Left colon (tissue), 2 donors: Measurements from ENCODE around the gene MAGEF1. TPM values are rescaled to one million over a fixed set of nuclear protein-coding genes. Genes with fewer than 3 reads are reported as not detected.
A peak's percentile ranks its signal among the peaks of the same experiment; 100 is the strongest.

Experiments
- ATAC-seq: fragments of 200-7000 bp; cut with Tn5 transposase; one replicate; pipeline ENCODE4 v1.9.1; 2020; ENCODE audit warnings: mild to moderate bottlenecking, moderate library complexity
- DNase-seq, 2 donors: peaks; one replicate each; pipeline ENCODE4 v3.0.0-alpha.2; 2020
- intact Hi-C, 2 donors: fragments of 100-400 bp; cut with DNase I in 1 of 2; cut with micrococcal nuclease in 1 of 2; formaldehyde crosslinking; loops; one replicate each; pipeline versions ENCODE4 v1.11.2 to v1.14.0; 2022; cut with DNase I, micrococcal nuclease
- total RNA-seq, 2 donors: library from RNA; stranded (reverse); fragmentation: NEBNext Ultra II Directional; extraction: Animal tissue kit (Norgen Biotek cat#: 25700); gene quantifications; one replicate each; pipeline ENCODE4 v1.2.1, GENCODE V29; 2021
- donor health status: DM: no; HTN: no; CAD: no.
- donor health status: DM: yes; HTN: yes; CAD: no.

Gene MAGEF1
- total RNA-seq, 2 donors from 2014 or later: 21.0 to 25.4 TPM

DNA sequence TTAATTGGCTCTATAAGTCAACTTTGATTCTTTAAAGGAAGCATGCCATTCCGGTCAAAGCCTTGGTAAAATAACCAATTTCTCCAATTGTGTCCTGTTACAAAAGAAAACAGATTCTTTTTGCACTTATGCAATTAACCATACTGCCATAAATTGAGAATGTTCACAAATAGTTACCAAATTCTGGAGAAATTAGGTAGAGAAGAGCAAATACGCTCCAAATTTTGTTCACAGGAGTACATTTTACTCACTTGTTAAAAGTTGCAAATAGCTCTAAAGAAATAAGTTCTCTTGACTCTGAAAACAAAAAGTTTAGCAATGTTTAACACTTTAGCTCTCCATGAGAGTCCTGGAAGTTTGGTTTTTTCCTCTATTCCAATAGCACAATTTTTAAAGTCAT is 11.1 kb downstream of the MAGEF1 start:
- ATAC-seq (no peak), DNase-seq (no peak)
- intact Hi-C loops: no loop called here

GRCh38 chr3:184697845-184698244 is 14.0 kb downstream of the MAGEF1 start:
- intact Hi-C loops: no loop called here
- ATAC-seq: no peak
- DNase-seq: no peak

DNA sequence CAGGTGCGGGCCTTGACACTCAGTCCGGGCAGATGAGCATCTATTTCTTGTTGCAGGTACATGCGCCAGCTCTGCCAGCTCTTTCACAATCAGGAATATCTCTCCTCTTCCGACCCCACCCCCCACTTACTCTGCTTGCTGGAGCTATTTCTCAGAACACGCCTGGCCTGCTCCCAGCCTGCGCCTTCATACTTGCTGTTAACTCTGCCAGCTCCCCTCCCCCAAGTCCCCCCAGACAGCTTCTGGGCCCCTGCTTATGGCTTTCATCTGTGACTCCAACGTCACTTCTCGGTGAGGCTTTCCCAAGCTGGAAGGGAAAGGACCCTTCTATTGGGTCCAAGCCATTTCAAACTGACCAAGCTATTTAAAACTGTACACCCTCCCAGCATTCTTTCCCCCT is 15.2 kb downstream of the MAGEF1 start:
- DNase-seq (no peak), ATAC-seq (no peak)
- intact Hi-C loops: no loop called here

GRCh38 chr3:184694716-184695115 is 17.1 kb downstream of the MAGEF1 start:
- DNase-seq: no peak
- ATAC-seq: no peak
- intact Hi-C loops: no loop called here

GRCh38 chr3:184694133-184694665 is 17.7 kb downstream of the MAGEF1 start:
- ATAC-seq (no peak), DNase-seq (no peak)
- intact Hi-C loops: no loop called here

- intact Hi-C loops: no loop called here
- DNase-seq (no peak), ATAC-seq (no peak)
Measured at GRCh38 chr3:184693011-184693975, 18.6 kb downstream of the MAGEF1 start.

DNA sequence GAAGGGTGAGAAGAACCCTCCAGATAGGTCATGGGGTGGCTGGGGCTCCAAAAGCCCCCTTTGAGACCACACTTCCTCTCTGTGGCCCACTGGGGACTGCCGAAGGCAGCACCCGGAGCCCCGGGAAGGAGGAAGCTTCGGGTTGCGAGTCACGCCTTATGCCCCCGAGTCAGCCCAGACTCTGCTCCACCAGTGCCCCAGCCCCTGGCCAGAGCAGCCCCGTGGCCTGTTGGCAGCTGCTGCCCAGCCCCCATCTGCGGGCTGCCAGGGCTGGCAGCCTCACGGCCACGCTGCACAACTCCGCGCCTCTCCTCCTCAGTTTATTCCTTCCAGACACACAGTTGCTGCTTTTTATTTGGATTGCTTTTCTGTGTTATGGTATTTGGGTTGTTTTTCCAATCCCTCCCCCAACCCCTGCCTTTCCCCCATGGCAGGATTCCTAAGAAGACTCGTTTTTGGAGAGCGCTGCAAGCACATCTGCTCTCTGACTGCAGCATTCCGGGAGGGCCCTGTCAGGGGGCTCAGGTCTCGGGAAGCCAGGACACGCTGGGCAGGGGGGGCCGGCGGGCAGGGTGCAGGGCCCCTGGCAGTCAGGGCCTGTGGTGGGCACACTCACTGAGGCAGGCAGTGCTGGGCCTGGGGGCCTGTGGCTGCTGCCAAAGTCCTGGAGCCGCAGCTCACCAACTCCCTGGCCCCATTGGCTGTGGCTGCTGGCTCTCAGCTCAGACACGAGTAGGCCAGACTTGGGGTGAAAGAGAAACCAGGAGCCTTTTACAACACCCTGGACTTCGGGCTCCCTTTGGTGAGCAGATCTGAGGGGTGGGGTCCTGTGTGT is 20.2 kb downstream of the MAGEF1 start:
- intact Hi-C loops: no loop called here
- DNase-seq (no peak), ATAC-seq (no peak)

GRCh38 chr3:184690192-184690883 is 21.5 kb downstream of the MAGEF1 start:
- no peak for DNase-seq

GRCh38 chr3:184688882-184689271 is 23.0 kb downstream of the MAGEF1 start:
- DNase-seq (no peak), ATAC-seq (no peak)
- intact Hi-C loops: no loop called here

More at GRCh38 chr3:184690192-184690883, 21.5 kb downstream of the MAGEF1 start:
- no peak for ATAC-seq
- intact Hi-C loops: no loop called here

- ATAC-seq (no peak), DNase-seq (no peak)
- intact Hi-C loops: no loop called here
Measured at GRCh38 chr3:184688251-184688881, 23.5 kb downstream of the MAGEF1 start.

DNA sequence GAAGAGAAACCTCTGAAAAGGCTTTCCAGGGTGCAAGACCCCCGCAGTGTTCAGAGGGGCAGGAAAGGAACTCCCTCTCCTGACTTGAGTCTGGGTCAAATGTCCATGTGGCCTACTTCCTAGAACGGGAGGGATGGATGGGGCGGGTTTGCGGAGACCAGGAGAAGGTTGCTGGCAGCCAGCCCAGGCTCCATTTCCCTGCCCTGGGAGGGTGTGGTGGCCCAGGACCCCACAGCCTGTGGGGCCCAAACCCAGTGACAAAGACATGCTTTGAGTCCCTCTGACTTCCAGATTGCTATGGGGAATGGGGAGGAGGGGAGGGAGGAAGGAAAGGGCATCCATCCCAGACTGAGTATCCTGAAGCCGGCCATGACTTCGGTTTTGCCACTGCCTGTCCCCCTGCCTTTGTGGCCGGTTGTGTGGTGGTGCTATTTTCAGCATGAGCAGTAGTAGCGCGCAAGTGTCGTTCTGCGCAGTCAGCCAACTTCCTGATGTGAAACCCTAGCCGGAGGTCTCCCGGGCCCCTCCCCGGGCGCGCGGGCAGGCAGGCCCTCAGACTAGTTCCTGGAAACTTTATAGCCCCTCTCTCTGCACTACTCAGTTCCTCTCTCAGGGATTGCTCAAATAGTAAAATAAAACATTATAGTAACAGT is 24.4 kb downstream of the MAGEF1 start:
- ATAC-seq (peak; percentile 55), DNase-seq (peak in 1 of 2 donors; percentile 59)
- intact Hi-C loops: no loop called here

DNA sequence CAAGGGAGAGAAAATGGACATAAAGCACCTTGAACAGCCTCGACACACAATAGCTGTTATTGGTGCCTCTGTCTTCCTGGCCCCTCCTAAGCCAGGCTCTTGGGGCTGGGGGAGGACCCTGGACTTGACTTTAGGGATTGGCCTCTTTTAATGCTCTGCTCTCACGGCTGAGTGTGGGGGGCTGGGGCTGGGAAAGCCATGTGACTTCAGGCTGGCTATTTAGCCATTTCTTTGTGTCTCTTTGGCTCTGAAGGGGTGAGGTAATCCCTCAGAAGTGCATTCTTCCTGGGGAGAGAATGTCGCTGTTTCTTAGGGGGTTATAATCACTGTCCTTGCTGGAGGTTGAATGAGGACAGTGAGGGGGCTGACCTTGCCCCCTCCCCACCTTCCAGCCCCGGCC is 26.2 kb downstream of the MAGEF1 start:
- DNase-seq (no peak), ATAC-seq (peak; percentile 25)
- intact Hi-C loops: no loop called here

DNA sequence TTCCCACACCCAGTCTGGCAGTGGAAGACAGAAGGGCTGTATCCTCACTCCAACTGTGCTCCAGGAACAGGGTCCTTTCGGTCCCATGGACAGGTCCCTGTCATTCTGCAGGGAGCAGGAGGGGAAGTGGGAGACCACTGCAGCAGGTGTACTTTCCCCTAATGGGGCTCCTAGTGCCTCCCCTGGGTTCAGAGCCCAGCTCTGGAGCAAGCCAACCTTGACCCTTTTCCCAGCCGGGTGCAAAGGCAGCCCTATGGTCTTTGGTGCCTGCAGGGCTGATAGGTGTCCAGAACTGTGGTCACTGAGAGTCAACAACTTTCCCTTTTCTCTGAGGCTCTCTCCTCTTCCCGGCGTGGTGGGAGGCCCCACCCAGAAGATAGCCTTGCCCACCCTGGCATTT is 26.8 kb downstream of the MAGEF1 start:
- ATAC-seq (no peak), DNase-seq (no peak)
- intact Hi-C loops: no loop called here

DNA sequence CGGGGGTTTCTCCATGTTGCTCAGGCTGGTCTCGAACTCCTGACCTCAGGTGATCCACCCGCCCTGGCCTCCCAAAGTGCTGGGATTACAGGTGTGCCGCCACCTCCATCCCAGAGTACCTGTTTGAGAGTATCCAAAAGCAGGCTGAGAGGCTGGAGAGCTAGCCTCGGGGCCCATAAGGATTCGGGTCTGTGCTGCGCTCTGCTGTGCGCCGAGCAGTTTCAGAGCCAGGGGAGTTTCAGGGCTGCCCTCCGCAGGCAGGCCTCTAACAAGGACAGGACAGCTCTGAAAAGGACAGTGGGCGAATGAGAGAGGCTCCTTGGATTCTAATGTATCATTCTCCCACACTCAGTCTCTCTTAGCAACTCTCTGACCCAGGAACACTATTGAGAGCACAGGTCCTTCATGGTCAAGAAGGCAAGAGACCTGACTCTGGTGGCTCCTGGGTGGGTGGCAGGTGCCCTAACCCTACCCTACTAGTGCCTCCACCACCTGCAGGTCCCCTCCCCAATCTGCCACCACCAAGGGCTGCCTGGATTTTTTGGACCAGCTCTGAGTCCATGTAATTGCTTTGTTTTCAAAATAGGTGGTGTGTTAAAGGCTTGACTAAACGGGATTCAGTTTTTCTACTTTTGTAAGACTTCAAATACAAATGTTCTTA is 27.8 kb downstream of the MAGEF1 start:
- intact Hi-C loops: no loop called here
- no peak for DNase-seq
- ATAC-seq: no peak

GRCh38 chr3:184683234-184683633 is 28.6 kb downstream of the MAGEF1 start:
- intact Hi-C loops: no loop called here
- ATAC-seq (no peak), DNase-seq (no peak)

DNA sequence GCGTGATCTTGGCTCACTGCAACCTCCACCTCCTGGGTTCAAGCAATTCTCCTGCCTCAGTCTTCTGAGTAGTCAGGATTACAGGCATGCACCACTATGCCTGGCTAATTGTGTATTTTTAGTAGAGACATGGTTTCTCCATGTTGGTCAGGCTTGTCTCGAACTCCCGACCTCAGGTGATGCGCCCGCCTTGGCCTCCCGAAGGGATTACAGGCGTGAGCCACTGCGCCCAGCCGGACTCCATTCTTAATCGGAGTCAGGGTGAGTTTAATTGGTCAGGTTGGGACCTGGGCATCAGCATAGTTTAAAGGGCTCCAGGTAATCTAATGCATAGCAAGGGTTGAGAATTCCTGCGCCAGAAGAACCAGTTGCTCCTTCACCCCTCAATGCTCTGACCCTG is 29.2 kb downstream of the MAGEF1 start:
- ATAC-seq (no peak), DNase-seq (no peak)
- intact Hi-C loops: no loop called here
